Activated CD4-positive, alpha-beta T cell treated with anti-CD3 and anti-CD28 coated beads, Interleukin-2, Interleukin-6, amounts not matched to agents 100 ng/mL and 50 ng/mL, durations not matched to agents 16 hours and 8 hours (primary cell): ENCODE data around the gene SHKBP1.
"Not testable (repeated sequence)": the region's sequence is repeated elsewhere in the genome, so short reads cannot be mapped to it uniquely, and the experiment has no call there.

Source experiments
- DNase-seq: peaks from one replicate; pipeline ENCODE4 v3.0.0-alpha.2; 2020

SHKBP1 gene

GRCh38 chr19:40585241-40585981 is 8.7 kb downstream of the SHKBP1 start:
- peak; percentile 48 for DNase-seq

DNA sequence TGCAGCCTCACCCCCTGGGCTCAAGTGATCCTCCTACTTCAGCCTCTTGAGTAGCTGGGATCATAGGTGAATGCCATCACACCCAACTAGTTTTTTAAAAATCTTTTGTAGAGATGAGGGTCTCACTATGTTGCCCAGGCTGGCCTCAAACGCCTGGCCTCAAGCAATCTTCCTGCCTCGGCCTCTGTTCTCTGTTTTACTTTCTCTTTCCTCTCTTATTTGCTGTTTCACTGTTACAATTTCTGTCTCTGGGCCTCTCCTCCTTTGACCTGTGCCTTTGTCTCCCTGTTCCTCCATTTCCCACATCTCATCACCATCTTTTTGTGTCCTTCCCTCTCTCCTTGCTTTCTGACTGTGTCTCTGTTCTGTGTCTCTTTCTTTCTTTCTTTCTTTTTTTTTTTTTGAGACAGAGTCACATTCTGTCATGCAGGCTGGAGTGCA is 9.3 kb downstream of the SHKBP1 start:
- DNase-seq = no peak

DNA sequence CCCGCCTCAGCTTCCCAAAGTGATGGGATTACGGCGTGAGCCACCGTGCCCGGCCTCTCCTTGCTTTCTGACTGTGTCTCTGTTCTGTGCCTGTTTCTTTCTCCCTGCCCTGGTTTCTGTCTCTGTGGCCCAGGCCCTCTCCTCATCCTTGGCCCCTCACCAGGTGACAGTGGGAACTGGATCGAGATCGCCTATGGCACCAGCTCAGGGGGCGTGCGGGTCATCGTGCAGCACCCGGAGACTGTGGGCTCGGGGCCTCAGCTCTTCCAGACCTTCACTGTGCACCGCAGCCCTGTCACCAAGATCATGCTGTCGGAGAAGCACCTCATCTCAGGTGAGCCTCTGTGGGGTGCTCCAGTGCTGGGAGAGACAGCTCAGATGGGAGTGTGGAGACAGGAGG is 9.9 kb downstream of the SHKBP1 start:
- no peak for DNase-seq

- DNase-seq = no peak
Observed at GRCh38 chr19:40588110-40588854, 11.6 kb downstream of the SHKBP1 start.

- no peak for DNase-seq
Observed at GRCh38 chr19:40588926-40589569, 12.4 kb downstream of the SHKBP1 start.

- DNase-seq = no peak
Observed at GRCh38 chr19:40589591-40590429, 13.1 kb downstream of the SHKBP1 start.

DNA sequence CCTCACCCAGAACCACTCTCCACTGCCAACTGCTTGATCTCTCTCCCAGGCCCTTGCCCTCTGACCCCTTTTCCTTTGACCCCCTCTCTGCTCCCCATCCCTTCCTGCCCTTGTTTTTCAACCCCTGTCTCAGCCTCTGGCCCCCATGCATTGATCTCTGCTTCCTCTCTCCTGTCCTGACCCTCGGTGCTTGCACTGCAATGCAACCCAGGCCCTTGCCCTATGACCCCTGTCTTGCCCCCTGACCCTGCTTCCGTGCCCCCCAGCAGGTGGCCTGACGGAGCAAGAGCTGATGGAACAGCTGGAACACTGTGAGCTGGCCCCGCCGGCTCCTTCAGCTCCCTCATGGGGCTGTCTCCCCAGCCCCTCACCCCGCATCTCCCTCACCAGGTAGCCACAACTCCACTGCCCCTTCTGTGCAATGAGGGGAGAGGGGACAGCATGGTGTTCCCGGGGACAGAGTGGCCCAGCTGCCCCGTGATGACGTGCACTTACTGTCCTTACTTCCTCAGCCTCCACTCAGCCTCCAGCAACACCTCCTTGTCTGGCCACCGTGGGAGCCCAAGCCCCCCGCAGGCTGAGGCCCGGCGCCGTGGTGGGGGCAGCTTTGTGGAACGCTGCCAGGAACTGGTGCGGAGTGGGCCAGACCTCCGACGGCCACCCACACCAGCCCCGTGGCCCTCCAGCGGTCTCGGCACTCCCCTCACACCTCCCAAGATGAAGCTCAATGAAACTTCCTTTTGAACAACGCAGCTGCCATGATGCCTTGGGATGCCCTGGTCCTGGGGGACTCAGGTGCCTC is 14.0 kb downstream of the SHKBP1 start:
- no peak for DNase-seq

- not testable (repeated sequence) for DNase-seq
Observed at GRCh38 chr19:40591724-40592123, 15.1 kb downstream of the SHKBP1 start.

DNA sequence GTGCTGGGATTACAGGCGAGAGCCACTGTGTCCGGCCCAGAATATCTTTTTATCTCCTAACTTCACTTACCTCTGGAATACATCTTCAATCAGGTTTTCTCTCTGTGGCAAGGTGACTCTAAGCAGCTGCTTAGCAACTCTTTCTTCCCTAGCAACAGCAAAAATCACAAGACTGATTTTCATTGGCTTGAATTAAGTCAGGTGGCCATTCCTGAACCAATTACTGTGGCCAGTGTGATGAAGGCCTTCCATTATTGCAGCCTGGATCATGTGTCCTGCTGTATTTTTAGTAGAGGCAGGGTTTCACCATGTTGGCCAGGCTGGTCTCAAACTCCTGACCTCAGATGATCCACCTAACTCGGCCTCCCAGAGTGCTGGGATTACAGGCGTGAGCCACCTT is 15.5 kb downstream of the SHKBP1 start:
- DNase-seq = peak; percentile 59

DNA sequence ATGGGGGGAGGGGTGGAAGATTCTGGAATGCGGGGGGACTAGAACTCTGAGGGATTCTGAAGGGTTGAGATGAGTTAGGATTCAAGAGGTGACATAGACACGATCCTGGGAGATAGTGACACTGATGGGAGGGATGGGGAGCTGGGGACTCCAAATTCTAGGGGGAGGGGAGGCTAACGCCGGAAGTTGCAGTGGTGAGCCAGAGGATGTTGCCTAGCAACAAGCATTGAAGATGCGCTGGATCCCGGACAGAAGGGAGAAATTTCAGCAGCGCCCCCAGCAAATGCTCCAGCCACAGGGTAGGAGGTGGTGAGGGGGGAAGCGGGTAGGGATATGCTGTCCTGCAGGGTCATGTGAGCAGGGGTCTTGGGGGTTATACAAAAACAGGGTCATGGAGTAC is 17.6 kb downstream of the SHKBP1 start:
- no peak for DNase-seq

DNA sequence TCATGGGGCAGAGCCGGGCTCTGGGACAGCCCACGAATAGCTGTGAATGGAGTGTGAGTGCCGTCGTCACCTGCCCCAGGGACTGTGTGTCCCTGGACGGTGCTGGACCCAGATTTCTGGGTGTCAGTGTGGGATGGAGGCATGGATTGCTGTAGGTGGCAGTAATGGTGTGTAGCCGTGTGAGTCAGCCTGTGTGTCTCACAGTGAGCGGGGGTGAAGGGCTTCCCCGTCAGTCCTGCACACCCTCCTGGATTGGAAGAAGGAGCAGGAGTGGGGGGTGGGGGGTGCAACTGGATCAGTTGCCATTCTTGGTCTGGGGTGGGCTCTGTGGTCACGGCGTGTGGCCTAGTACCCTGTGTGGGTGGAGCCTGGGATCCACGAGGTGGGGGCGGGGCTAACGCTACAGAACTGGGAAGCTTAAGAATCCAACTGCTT is 18.0 kb downstream of the SHKBP1 start:
- no peak for DNase-seq

GRCh38 chr19:40596608-40597328 is 20.1 kb downstream of the SHKBP1 start:
- DNase-seq = peak; percentile 44

GRCh38 chr19:40597329-40597838 is 20.7 kb downstream of the SHKBP1 start:
- DNase-seq = no peak

DNA sequence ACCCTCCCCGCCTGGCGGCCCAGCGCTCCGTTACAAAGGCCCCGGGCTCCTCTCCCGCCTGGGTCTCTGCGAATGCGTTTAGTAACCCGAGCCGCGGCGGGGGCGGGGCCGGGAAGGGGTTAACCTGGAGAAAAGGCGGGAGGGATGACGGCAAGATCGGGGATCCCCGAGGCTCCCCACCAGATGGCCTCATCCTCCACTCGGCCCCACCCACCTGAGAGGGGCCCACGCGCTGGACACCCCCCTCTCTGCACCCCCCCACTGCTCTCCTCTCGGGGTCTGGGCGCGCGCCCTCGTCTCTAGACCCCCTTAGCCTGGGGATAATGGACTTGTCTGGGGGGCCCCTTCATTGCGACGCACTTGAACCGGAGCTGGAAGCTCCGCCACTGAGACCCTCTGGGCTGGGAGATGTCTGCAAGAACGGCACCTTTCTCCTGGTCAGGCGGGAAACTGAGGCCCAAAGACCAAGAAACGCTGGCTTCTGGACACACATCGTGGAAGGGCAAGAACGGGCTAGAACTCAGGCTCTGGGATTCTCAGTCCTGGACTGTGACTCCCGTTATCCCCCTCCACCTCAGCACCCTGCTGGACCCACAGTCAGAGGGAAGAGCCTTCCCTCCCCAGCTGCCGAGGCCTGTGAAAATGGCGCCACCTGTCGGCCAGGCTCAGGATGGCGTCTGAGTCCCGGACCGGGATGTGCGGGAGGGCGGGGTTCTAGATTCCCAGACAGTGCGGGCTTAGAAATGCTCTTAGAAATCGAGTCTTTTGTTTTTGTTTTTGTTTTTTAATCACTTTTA is 21.6 kb downstream of the SHKBP1 start:
- DNase-seq = peak; percentile 90

- no peak for DNase-seq
Observed at GRCh38 chr19:40598918-40599307, 22.2 kb downstream of the SHKBP1 start.

- DNase-seq = no peak
Observed at GRCh38 chr19:40599331-40599901, 22.7 kb downstream of the SHKBP1 start.

- no peak for DNase-seq
Observed at GRCh38 chr19:40599902-40600569, 23.4 kb downstream of the SHKBP1 start.

DNA sequence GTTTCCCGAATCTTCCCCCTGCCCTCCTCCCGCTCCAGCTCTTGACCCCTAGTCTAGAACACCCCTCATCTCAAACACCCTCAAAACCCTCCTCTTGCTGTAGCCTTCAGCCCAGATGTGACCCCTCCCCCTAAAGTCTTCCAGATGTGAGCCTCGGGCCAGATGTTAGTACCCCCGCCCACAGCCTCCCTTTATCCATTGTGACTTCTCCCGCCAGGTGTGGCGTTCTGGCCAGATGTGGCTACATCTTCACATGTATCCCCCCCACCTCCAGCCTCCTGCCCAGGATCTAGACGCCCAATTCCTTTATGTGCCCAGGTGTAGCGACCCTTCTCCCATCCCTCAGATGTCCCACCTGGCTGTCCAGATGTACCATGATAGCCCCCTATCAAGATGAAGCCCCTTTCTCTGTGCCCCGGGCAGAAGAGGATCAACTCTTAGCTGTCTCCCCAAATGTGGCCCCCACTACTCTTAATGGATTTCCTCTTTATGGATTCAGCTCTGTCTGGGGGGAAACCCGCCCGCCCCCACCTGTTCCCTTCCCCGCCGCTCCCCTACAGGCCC is 24.0 kb downstream of the SHKBP1 start:
- DNase-seq = no peak
